Right hindlimb (tissue), 1 donor: ENCODE measurements around the gene SMOC1.
A peak's percentile ranks its signal among the peaks of the same experiment; 100 is the strongest.
"Not testable (repeated sequence)": the region's sequence is repeated elsewhere in the genome, so short reads cannot be mapped to it uniquely, and the experiment has no call there.

Experiments
- DNase-seq: peaks from one replicate; pipeline ENCODE4 v3.0.0-alpha.2; 2018

The SMOC1 gene

DNA sequence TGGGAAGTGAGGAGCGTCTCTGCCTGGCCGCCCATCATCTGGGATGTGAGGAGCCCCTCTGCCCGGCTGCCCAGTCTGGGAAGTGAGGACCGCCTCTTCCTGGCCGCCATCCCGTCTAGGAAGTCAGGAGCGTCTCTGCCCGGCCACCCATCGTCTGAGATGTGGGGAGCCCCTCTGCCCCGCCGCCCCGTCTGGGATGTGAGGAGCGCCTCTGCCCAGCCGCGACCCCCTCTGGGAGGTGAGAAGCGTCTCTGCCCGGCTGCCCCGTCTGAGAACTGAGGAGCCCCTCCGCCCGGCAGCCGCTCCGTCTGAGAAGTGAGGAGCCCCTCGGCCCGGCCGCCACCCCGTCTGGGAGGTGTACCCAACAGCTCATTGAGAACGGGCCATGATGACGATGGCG is 23.8 kb downstream of the SMOC1 start:
- not testable (repeated sequence) for DNase-seq

GRCh38 chr14:69904246-69904645 is 25.0 kb downstream of the SMOC1 start:
- no peak for DNase-seq

- DNase-seq, result no peak
These were observed 27.0 kb downstream of the SMOC1 start for GRCh38 chr14:69906201-69906600.

- DNase-seq, result no peak
These were observed 30.8 kb downstream of the SMOC1 start for GRCh38 chr14:69909826-69910550.

- no peak for DNase-seq
These were observed 31.7 kb downstream of the SMOC1 start for GRCh38 chr14:69910871-69911270.

DNA sequence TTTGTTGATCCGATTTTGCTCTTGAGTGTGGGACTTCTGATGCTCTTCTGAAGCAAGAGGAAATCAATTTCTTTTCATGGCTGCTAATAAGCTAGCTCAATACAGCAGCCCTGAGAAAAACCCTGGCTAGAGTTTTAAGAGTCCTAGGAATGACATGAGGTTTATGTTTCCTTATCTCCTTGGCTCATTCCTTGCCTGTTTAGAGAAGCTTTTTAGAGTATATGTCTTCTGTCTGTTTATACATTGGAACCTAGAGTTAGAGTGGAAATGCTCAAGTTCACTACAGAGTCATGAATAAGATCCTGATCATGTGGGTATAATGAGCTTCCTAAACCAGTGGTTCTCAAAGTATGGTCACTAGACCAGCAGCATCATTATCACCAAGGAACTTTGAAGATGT is 34.5 kb downstream of the SMOC1 start:
- DNase-seq, result no peak

- DNase-seq, result no peak
These were observed 37.2 kb downstream of the SMOC1 start for GRCh38 chr14:69916396-69916795.

GRCh38 chr14:69917287-69917686 is 38.1 kb downstream of the SMOC1 start:
- DNase-seq, result no peak

- no peak for DNase-seq
These were observed 40.6 kb downstream of the SMOC1 start for GRCh38 chr14:69919815-69920214.

DNA sequence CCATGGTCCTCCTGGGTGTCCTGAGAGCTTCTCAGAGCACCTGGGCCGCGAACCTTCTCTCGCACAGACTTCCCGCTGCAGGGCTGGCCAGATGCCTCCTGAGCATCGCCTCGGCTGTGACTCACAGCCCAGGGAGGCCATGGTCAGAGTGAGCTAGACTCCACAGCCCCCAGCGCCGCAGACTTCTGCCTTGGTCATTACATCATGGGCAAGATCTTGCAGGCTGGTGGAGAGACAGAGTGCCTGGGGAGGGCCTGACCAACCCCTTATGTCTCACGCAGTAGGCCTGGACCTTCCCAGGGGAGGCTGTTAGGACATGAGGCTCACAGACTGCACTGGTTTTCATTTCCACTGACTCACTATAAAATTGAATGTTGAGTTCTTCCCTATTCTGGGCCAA is 41.8 kb downstream of the SMOC1 start:
- DNase-seq, result no peak

- no peak for DNase-seq
These were observed 43.0 kb downstream of the SMOC1 start for GRCh38 chr14:69922198-69922597.

- DNase-seq, result no peak
These were observed 45.0 kb downstream of the SMOC1 start for GRCh38 chr14:69924201-69924600.

DNA sequence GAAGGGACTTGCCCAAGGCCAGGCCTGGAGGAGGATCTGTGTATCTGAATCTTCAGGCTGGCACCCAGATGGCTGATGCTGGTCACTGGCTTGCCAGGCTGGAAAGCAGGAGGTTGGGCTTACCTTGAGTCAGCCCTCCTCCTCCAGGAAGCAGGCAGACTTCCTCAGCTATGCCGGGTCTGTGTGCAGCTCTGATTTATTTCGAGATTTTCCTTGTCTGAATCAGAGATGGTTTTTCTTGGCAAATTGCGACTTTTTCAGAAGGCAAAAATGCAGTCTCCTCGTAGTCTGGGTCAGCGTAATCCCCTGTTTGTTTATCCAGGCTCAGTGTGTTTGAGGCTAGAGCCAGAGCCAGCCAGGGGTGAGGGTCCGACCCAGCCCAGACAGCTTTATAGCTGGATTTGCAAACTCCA is 48.9 kb downstream of the SMOC1 start:
- DNase-seq, result no peak

DNA sequence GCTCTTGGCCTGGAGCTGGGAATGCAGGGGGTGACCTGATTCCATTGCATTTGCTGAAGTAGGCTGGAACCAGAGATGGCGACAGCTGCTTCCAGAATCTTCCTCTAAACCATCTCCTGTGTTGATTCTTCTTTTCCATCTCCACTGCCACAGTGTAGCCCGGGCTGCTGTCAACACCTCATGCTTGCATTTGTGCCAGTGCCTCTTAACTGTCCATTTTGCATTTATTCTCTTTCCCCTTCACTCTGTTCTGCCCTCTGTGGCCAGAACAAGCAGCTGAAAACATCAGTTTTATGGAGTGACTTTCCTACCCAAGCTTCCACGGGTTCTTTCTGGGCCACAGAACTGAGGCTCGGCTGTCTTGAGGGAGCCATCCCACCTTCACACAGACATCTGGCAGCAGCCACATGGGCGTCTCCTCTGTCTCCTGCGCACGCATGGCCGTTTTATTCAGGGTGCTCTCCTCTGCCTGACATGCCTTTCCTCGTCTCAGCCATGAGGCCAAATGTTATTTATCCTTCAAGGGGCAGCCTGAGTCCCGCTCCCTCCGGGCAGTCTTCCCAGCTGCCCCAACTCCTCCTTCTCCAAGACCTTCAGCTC is 51.7 kb downstream of the SMOC1 start:
- DNase-seq, result no peak

DNA sequence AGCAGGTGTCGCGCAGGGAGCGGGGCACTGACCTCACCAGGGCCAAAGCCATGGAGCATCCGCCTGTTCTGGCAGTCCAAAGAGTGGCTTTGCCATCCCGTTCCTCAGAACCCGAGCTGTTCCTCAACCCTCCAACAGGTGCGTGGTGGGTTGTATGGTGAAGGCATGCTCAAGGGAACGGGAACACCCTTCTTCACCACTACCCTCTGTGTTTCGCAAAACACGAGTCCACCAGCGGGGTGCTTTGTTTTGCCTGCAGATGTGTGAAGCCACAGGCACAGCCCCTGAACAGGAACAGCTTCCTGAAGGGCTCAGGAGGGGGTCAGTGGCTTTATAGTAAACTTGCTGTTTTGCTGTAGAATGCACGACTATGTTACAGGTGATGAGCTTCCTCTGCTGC is 52.7 kb downstream of the SMOC1 start:
- no peak for DNase-seq

- DNase-seq, result no peak
These were observed 53.2 kb downstream of the SMOC1 start for GRCh38 chr14:69932391-69932790.

- no peak for DNase-seq
These were observed 54.5 kb downstream of the SMOC1 start for GRCh38 chr14:69933623-69934275.

- no peak for DNase-seq
These were observed 58.3 kb downstream of the SMOC1 start for GRCh38 chr14:69937367-69938081.

DNA sequence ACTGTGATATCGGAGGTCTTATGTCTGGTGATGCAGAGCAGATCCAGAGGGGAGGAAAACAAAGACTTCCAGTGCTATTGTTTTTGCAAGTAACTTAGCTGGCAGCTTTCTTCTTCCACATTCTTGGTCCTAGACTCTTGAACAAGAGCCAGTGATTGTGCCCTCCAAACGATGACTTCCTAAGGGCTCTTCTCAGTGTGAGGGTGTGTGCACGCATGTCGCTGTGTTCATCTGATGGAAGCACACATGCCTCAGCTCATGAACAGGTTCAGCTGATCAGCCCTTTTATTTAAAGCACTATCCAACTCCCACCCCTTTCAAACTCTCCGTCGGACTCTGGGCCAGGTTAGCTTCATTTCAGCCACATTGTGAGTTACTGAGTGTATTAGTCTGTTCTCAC is 59.5 kb downstream of the SMOC1 start:
- no peak for DNase-seq

- DNase-seq, result no peak
These were observed 62.8 kb downstream of the SMOC1 start for GRCh38 chr14:69941768-69942742.

DNA sequence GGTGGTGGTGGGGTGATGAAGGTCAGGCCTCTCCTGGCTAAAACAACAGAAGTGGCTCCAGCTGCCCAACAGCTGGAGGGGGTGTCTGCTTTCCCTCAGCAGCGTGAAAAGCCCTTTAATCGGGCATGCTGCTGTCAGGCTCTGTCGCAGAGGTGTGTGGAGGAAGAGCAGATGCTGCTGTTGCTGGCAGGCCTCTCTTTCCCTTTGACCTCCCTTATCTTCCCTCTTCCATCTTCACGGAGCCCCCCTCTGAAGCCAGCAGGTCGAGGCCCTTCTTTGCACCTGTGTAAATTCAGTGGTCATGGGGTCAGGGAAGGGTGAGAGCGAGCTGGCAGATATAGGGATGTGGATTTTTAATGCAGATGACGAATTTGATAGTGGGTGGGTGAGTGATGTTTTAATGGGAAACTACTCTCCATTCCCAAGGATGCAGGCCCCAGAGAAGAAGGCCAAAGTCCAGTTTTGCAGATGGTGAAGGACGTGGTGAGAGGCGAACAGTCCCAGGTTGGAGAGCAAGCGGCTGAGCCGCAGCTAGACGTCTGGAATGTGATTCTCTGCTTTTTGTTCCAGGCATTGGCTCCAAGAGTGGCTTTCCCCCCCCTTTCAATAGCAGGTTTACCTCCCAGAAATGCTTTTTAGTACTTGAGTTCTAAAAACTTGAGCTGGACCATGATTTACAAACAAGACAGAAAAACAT is 64.0 kb downstream of the SMOC1 start:
- DNase-seq, result peak; percentile 36

GRCh38 chr14:69945347-69945746 is 66.1 kb downstream of the SMOC1 start:
- no peak for DNase-seq
